NCI-H446 (cell line): ENCODE data around the gene LITAF.

ENCODE experiments used
- DNase-seq, 2 experiments: peaks; one replicate each; lab custom pipeline; 2025; lab: John Stamatoyannopoulos, UW

Gene LITAF

DNA sequence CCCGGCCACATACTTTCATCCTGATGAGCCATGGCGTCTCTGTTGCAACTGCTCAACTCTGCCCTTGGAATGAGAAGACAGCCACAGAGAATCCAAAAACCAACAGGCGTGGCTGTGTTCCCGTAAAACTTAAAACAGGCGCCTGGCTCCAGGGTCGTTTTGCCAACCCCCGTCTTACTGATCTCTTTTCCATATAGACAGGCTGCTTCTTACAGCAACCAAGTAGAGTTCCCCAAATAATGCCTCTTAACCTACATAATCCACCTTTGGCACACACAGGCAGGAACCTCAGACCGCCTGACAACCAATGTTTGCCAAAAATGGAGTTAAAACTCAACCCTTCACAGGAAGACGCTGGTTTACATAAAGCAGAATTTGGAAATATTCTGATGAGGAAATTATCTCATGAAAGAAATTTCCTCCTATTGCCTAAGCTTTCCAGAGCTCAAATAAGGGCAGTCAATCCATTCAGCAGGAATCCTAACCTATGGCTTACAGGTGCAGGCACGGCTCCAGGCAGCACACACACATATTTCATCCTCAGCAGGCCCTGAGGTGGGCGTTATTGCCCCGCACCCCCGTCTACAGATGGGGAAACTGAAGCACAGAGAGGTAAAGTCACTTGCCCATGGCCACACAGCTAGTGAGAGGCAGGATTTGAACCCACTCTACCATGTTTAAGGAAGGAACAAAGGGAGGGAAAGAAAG lies 35.8 kb downstream of the LITAF start:
- DNase-seq: no peak

DNA sequence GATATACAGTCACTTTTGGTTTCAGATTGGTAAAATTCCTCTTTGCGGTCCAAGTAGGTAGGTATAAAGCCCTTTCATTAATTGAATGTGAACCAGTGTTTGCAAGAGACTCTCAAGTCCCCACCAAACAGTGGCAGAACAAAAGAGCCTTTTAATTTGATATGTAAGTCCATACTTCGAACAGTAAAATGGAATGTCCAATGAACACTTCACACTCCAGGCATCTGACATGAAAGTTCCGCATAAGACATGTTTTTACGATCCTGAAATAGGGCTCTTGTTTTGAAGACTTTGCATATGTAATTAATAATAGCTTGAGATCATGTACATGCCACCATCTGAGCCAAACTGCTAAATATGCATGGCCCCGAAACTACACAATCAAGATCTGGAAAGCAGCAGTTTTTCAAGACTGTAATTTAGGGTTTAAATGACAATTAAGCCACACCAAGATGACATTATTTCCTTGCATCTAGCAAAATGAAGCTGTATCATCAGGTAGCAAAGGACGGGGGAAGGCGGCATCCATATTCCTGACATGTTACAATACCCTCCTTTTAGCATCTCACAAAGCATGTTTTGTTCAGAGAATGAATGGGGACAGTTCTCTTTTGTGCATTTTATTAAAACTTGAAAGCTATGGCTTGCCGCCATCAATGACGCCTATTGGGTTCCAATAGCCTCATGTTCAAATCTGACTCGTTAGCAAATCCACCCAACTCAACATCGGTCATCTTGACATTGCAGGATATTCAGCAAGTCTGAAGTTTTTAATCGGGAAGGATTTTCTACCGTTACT lies 39.4 kb downstream of the LITAF start:
- DNase-seq: no peak

DNA sequence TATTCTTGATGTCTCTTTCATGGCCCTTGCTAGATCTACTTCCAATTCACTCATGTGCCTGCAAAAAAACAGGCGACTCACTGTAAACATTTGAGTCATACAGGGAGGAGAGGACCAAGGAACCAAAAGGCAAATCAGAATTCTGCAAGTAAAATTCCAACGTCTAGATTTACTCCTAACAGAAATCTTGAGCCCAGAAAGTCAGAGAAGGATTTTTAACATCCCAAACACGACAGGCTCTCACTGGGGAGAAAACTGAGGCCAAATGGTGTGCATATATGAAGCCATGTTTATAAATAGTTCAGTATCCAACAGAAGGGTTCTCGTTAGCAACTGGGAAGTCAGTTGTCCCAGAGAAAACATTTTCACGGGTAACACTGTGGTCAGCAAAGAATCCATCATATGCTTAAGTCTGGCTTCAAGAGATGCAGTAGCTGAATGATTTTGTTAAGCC lies 40.1 kb downstream of the LITAF start:
- DNase-seq: no peak

DNA sequence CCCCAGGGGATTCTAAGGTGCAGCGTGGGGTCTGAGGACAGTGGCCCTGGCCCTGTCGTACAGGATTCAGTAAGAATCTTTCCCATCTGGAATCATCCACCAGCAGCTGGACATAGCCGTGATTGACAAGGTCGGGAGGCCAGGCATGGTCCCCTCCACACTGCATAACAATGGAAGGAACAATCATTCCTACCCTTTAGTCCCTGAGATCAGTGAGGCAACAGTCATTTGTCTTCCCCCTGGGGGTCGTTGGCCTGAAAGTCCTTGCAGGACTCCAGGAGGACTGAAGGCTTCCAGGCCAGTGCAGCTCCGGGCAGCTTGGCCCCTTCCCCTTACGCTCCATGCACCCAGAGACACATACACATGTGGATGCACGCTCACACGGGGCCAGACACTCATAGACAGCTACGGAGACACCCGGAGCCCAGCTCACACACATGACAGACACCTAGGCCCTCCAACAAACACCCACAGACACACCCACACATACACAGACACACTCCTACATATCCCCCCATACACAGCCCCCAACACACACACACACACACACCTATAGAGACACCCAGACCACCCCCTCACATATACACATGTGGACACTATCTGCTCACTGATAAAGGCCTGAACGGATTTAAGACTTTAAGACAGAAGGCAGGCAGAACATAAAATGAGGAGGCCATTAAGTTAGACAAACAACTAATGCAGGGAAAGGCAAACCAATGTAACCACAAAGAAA lies 42.9 kb downstream of the LITAF start:
- DNase-seq: no peak

DNA sequence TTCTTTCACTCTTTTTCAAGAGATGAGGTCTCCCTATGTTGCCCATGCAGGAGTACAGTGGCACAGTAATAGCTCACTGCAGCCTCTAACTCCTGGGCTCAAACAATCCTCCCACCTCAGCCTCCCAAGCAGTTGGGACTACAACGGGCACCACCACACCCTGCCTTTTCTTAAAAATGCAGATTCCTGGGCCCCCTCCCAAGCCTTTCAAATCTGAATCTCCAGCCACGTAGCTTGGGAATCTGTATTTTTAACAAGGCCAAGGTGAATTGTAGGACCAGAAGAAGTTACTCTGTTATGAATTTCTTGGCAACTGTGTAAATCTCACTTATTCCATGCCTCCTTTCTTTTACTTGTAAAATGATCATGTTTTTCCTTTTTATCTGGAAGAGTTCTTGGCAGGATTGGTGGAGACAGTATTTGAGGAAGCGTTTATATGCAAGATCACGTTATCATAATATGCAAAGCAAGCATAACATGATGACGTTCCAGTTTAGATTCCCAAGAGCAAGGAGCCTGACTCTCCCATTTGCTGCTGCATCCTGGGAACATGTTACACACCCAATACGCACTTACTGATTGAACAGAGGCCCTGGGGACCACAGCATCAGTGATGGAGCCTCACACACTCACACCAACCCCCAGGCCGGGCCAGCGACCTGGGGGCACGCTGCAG lies 44.5 kb downstream of the LITAF start:
- no peak for DNase-seq

DNA sequence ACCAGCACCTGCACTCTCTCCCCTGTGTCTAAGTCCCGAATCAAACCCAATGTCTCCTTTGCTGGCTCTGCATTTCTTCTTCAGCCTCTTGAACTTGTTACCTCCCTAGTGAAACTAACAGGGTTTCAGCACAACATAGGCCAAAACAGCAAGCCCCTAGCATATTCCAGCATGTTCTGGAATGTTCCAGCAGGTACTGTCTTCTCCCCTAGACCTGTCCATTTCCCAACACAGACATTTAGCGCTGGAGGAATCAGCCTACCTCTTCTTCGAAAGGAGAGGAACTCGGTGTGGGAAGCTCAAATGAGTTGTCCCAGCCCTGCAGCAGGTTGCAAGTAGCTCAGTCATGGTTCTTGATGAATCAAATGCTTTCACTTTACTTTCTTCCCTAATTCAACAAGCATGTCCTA lies 47.1 kb downstream of the LITAF start:
- DNase-seq: no peak

DNA sequence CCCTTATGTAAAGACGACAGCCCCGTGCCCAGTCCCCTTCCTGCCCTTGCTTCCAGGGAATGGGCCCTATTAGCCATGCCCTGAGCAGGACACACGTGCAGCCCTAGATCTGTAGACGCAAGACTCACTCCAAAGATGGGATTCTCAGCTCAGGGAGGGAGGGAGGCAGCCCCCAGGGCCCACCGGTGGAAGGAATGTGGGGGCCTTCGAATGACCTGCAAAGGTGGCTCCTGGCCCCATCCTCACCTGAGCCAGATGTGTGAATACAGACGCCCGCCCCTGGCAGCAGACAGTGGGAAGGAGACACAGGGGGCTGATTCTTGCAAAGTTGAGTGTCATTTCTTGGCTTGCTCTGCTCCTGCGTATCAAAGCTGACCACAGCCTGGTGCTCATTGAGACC lies 47.8 kb downstream of the LITAF start:
- DNase-seq: no peak

DNA sequence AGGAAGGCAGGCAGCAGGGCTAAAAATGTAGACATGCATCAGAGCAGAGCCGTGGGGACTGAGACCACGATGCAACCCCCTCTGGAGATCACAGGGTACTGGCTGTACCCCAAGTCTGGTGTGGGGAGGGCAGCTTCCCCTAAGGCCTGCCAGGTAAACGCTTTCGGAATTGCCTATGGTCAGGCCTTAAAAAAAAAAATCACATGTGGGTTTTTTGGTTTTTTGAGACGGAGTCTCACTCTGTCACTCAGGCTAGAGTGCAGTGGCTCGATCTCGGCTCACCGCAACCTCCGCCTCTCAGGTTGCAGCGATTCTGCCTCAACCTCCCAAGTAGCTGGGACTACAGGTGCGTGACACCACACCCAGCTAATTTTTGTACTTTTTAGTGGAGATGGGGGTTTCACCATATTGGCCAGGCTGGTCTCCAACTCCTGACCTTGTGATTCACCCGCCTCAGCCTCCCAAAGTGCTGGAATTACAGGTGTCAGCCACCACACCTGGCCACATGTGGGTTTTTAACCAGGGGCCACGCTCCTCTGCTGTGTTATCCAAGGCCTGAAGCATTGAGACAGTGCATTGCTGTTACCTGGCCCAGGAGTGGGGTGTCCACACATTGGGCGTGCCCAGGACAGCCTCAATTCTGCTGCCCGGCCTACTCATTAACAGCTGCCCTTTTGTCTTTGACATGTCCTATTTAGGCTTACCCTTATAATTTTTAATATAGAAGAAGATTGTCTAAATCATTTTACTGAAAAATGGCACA lies 50.4 kb downstream of the LITAF start:
- no peak for DNase-seq

DNA sequence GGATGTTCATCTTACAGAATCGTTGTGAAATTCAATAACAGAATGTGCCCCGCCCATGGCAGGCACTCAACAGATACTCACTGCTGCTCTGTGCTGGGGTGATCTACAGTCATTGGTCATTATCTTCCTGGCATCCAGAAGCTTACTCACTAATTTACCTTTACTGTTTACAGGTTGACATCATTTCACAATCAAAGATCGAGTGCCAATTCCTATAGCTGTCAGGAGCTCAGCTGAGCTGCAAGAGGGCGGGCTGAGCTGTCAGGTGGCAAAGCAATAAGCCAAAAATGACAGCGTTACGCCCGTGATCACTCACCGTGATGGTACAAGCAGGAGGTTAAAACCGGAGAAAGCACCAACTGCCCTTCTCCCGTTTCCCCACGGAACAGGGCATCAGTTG lies 51.2 kb downstream of the LITAF start:
- no peak for DNase-seq

DNA sequence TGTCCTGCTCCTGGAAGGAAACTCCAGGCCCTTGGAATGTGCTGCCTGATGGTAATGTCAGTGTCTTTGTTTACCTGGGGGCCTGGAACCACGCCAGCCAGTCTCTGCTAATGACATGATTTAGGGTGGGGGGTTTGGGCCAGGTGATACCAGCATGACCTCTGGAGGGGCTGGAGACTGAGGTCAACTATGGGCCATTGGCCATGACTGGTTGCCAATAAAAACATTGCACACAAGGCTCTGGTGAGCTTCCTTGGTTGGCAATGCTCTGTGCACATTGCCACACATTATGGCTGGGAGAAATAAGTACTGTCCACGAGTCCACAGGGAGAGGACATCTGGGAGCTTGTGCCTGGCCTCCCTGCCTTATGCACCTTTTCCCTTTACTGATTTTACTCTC lies 52.5 kb downstream of the LITAF start:
- DNase-seq: no peak

DNA sequence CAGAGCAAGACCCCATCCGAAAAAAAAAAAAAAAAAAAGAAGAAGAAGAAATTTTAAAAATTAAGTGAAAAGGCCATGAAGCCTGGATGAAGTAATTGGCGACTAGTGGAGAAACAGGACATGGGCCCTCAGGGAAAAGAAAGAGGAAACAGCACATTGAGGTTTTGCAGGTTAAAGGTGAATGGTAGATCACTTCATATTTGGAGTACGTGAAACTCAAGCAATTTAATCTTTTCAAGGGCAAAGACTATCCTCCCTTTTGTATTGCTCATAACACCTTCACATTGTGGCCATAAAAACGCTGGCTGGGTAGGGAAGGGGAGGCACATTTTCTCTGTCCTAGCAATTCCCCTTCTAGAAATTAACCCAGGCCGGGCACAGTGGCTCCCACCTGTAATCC lies 53.1 kb downstream of the LITAF start:
- DNase-seq: no peak

DNA sequence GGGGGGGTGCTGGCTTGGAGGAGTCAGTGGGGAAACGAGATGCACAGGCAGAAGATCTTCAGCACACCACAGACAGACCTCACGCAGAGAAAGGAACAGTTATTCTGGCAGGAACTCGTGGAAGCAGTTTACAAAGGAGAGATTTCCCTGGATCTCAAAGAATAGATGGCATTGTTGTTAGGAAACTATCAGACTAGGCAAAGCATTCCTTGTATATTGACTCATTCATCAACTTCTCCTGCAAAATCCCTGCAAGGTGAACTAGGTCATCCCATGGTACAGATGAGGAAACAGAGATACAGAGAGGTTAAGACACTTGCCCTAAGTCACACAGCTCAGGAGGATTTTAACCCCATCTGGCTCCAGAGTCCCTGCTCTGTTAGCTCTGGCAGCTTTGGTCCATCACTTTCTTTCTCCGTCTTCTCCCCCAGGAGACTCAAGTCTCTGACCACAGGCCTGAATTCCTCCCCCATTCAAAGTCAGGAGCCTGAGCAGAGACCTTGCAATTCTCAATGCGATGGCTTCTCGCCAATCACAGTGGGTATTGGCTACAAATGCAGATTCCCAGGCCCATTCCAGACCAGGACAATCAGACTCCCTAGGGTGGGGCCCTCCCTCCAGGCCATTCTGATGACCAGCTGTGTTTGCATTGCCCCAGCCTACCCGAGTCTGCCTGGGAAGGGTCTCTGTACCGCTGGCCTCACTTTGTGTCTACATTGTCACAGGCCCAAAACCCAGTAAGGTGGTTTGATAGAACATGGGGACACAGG lies 56.4 kb downstream of the LITAF start:
- DNase-seq: no peak

DNA sequence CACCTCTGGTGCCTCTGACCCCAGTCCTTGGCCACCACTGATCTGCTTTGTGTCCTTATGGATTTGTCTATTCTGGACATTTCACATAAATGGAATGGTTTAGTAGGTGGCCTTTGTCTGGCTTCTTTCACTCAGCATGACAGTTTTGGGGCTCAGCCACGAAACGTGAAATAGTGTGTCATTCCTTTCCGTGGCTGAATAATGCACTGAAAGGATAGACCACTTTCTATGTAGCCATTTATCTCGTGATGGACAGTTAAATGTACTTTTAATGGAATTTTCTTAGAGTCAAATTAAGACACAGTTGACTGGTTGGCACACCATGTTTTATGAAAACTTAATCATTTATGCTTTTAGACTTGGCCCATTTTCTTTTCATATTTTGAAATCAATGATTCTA lies 57.4 kb downstream of the LITAF start:
- no peak for DNase-seq

DNA sequence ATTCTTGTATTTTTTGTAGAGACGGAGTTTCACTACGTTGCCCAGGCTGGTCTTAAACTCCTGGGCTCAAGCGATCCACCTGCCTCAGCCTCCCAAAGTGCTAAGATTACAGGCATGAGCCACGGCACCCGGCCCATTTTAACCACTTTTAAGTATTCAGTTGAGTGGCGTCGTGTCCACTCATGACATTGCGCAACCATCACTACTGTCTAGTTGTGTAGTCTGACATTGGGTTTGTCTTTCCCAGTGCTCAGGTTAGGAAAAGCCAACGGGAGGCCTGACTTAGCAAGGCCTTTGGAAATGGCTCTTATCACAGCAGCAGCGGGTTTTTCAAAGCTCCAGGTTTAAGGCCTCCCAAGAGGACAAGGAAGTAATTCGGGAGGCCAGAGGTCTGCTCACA lies 58.7 kb downstream of the LITAF start:
- DNase-seq: no peak

DNA sequence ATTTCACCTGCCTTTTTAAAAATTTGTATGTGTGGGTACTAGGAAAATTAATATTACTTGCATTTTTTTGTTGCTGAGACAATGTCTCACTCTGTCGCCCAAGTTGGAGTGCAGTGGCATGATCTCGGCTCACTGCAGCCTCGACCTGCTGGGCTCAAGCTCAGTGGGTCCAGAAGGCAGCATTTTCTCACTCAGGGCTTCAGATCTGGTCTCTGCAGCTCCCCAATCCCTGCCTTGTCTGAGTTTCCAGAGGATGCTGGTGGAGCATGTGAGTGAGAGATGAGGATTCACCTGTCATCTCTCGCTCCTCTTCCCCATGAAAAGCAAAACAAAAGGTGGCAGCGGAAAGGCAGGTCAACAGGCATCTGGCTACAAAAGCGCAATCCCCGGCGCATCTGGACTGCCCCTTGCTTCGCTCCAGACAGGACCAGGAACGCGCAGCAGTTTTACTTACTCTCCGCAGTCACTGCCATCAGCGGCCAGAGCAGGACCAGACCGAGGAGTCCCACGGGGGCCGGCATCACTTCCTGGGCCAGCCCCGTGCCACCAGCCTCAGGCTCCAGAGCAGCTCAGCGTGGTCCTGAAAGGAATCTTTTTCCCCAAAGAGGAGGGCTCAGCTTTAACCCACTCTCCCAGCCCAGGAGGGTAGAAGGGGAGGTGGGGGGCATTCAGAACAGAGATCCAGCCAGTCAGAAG lies 59.9 kb downstream of the LITAF start:
- DNase-seq: no peak

DNA sequence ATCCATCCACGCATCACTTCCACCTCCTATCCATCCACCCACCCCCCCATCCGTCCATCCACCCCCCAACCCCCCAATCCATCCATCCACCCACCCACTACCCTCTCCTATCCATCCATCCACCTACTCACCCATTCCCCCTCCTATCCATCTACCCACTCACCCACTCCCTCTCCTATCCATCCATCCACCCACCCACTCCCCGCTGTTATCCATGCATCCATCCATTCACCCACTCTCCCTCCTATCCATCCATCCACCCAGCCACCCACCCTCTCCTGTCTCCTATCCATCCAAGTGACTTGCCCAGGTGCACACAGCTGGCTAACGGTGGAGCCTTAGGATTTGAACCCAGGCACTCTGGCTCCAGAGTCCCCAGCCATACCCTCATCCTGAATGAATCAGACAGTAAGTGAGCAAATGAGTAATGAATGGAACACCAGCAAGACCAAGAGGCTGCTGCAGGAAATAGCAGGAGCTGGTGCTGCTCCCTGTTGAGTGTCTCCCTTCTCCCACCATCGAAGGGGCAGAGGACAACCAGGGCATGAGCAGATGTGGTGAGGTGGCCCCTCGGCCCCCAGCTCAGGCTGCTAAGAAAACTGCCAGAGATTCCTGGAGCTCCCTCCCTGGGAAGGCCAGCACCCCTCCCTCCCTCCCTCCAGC lies 62.5 kb downstream of the LITAF start:
- no peak for DNase-seq

DNA sequence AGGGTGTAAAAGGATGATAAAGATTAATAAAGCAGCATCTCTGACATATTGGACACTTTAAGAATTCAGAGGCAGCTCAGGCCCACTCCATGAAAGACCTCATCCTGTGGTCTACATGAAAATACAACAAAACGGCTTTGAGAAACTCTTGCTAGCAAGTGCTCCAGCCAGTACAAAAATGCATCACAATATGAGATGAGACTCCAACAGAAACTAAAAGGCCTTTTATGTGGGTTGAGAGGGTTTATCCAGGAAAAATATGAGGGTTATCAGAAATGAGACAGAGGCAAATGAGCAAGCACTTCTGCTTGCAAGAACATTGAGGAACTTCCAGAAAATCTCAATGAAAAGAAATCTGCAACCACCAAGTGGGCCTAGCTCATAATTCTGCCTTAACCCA lies 65.7 kb downstream of the LITAF start:
- no peak for DNase-seq

DNA sequence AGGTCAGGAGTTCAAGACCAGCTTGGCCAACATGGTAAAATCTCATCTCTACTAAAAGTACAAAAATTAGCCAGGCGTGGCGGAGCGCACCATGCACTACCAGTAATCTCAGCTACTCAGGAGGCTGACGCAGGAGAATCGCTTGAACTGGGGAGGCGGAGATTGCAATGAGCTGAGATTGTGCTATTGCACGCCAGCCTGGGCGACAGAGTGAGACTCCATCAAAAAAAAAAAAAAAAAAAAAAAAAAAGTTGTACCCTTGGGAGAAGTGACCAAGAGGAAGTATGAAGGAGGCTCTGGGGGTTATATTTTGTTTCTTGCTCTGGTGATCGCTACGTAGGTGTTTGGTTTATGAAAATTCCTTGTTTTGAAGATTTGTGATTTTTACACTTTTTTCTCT lies 66.3 kb downstream of the LITAF start:
- DNase-seq: no peak

DNA sequence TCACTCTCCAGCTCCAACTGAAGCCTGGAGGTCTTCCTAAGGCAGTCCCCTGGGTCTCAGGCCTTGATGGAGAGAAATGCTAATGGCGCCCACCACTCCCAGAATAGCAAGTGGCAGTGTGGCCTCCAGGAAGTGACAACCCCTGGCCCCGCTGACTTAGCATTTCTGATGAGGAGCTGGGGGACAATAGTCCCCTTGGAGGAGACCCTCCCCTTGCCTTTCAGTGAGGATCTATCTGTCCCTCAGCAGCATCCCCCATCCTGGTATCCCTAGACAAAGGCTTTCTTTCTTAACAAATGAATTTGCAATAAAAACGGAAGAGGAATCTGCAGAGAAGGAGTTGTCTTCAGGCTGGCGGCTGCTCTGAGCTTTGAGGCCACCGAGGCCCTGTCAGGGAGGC lies 68.8 kb downstream of the LITAF start:
- no peak for DNase-seq
